Neural cell (in vitro differentiated cells): ENCODE results near the gene TPST2. TPM values are rescaled to one million over a fixed set of nuclear protein-coding genes. Genes with fewer than 3 reads are reported as not detected.

Source experiments
- H2AFZ ChIP-seq: fragments of 200-600, 300-800 bp; sonication (generic), shearing (Covaris generic); 2 replicates; pipeline ENCODE4 v1.6.0; 2014; ENCODE audit warnings: low read depth, mild to moderate bottlenecking, antibody characterized with exemption, low read length, moderate library complexity
- H3F3A ChIP-seq: fragments of 200-600 bp; shearing (Covaris generic); 2 replicates; pipeline ENCODE4 v1.6.1; 2016; ENCODE audit warnings: mild to moderate bottlenecking, moderate library complexity, mixed read lengths, antibody characterized with exemption, low read length; ENCODE audit not compliant: insufficient read depth, poor library complexity, severe bottlenecking
- H3K27ac ChIP-seq: fragments of 200-600, 300-800 bp; sonication (generic), shearing (Covaris generic); 2 replicates; pipeline ENCODE4 v1.5.1; 2014; ENCODE audit warnings: mild to moderate bottlenecking, low read length, moderate library complexity
- H3K27me3 ChIP-seq: fragments of 300-800, 200-600 bp; sonication (generic), shearing (Covaris generic); 2 replicates; pipeline ENCODE4 v1.6.0; 2014; ENCODE audit warnings: mild to moderate bottlenecking, low read depth, low read length, moderate library complexity; ENCODE audit not compliant: insufficient read depth
- H3K36me3 ChIP-seq: fragments of 300-800, 200-600 bp; sonication (generic), shearing (Covaris generic); 2 replicates; pipeline ENCODE4 v1.5.1; 2014; ENCODE audit warnings: mild to moderate bottlenecking, antibody characterized with exemption, low read length, moderate library complexity; ENCODE audit not compliant: insufficient read depth
- H3K4me2 ChIP-seq: fragments of 300-800, 200-600 bp; sonication (generic), shearing (Covaris generic); 2 replicates; pipeline ENCODE4 v1.6.0; 2014; ENCODE audit warnings: mild to moderate bottlenecking, low read length
- H3K4me3 ChIP-seq: fragments of 300-800, 200-600 bp; sonication (generic), shearing (Covaris generic); 2 replicates; pipeline ENCODE4 v1.5.1; 2014; ENCODE audit warnings: mild to moderate bottlenecking, low read length, moderate library complexity
- H3K79me2 ChIP-seq: fragments of 200-600 bp; shearing (Covaris generic); replicated peaks from 2 replicates; pipeline ENCODE4 v1.6.0; 2014; ENCODE audit warnings: mild to moderate bottlenecking, low read length, moderate library complexity; ENCODE audit not compliant: insufficient read depth
- H3K9ac ChIP-seq: fragments of 300-800, 200-600 bp; sonication (generic), shearing (Covaris generic); 2 replicates; pipeline ENCODE4 v1.6.1; 2016; ENCODE audit warnings: mild to moderate bottlenecking, low read length, mixed read lengths
- H3K9me2 ChIP-seq: fragments of 200-600 bp; shearing (Covaris generic); 2 replicates; pipeline ENCODE4 v1.6.1; 2016; ENCODE audit warnings: mild to moderate bottlenecking, low read length, mixed read lengths; ENCODE audit not compliant: insufficient read depth
- H3K9me3 ChIP-seq: fragments of 200-600, 300-800 bp; sonication (generic), shearing (Covaris generic); 2 replicates; pipeline ENCODE4 v1.6.1; 2016; ENCODE audit warnings: mild to moderate bottlenecking, mixed run types, low read length, moderate library complexity, mixed read lengths
- H4K20me1 ChIP-seq: fragments of 200-600 bp; shearing (Covaris generic); 2 replicates; pipeline ENCODE4 v1.6.1; 2016; ENCODE audit warnings: mild to moderate bottlenecking, mixed run types; ENCODE audit not compliant: insufficient read depth
- EP300 ChIP-seq: fragments of 450-650 bp; conservative IDR thresholded peaks from 2 replicates; pipeline ENCODE4 v1.6.1; 2014; ENCODE audit warnings: antibody characterized with exemption, mild to moderate bottlenecking, moderate library complexity; ENCODE audit not compliant: poor library complexity, severe bottlenecking
- EZH2 ChIP-seq: fragments of 200-600, 300-800 bp; shearing (Covaris generic), sonication (generic); IDR thresholded peaks from 2 replicates; pipeline ENCODE4 v1.6.1; 2014; ENCODE audit warnings: antibody characterized with exemption, low read length, borderline replicate concordance, mild to moderate bottlenecking; ENCODE audit not compliant: insufficient read depth, poor library complexity, severe bottlenecking
- MXI1 ChIP-seq: fragments of 450-650 bp; conservative IDR thresholded peaks from 2 replicates; pipeline ENCODE4 v1.6.1; 2014; ENCODE audit warnings: antibody characterized with exemption, mild to moderate bottlenecking; ENCODE audit not compliant: poor library complexity, severe bottlenecking
- POLR2AphosphoS5 ChIP-seq: IDR thresholded peaks from 2 replicates; pipeline ENCODE4 v1.6.1; 2012
- RAD21 ChIP-seq: fragments of 450-650 bp; conservative IDR thresholded peaks from 2 replicates; pipeline ENCODE4 v1.6.1; 2014; ENCODE audit warnings: antibody characterized with exemption, mild to moderate bottlenecking, moderate library complexity
- SMC3 ChIP-seq: fragments of 450-650 bp; conservative IDR thresholded peaks from 2 replicates; pipeline ENCODE4 v1.6.1; 2014; ENCODE audit warnings: antibody characterized with exemption, mild to moderate bottlenecking, moderate library complexity; ENCODE audit not compliant: poor library complexity
- TAF1 ChIP-seq: IDR thresholded peaks from 2 replicates; pipeline ENCODE4 v1.6.1; 2012; ENCODE audit warnings: low read depth
- polyA plus RNA-seq: library from polyadenylated mRNA; depleted of rRNA; stranded (reverse); fragments of >200 nt; gene quantifications from 2 replicates; pipeline ENCODE4 v1.2.3, GENCODE V29; 2014
- TF ChIP-seq, protein P1 (sequence below): fragments of 450-650 bp; IDR thresholded peaks from 2 replicates; pipeline ENCODE4 v1.5.1; 2014; ENCODE audit warnings: antibody characterized with exemption, mild to moderate bottlenecking, moderate library complexity; ENCODE audit not compliant: poor library complexity, severe bottlenecking
- TF ChIP-seq, protein P2 (sequence below): IDR thresholded peaks from 2 replicates; pipeline ENCODE4 v1.6.1; 2012; ENCODE audit warnings: borderline replicate concordance

The TPST2 gene
- polyA plus RNA-seq, 1 donor from 2014 or later, result 16.6 TPM

DNA sequence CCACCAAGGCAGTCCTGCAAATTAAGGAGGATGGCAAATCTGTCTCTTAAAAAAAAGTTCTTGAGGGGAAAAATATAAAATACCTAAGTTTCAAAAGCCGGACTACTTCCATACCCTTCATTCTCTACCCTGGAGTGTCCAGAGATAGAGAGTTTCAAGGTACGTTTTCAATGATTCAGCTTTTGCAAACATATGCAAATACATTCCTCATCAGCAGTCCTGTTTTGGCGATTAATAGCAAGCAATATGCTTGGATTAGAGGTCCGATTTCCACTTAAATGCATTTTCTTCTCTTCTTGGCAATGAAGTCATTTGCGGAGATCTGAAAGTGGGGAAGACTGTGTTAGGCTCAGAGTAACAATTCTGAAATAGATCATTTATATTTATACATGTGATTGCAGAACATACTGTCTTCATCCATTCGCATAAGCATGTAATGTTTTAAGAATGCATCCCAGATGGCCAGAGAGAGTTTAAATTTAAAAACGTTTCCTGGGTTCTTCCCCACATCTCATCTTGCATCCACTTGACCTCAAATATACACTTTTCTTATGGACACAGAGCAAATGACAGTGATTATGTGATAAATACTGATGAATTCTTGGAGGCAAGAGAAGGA is 63.9 kb downstream of the TPST2 start:
- H2AFZ ChIP-seq, result no peak overlapping the region
- H3K27ac ChIP-seq, result no peak overlapping the region
- no peak overlapping the region for H3K4me2 ChIP-seq
- H3K79me2 ChIP-seq, result no peaks in the 10 kb centered on the region
- H3K9ac ChIP-seq, result no peak overlapping the region
- TF ChIP-seq EZH2, result no peak
- no peak for TF ChIP-seq MXI1
- TF ChIP-seq, protein P1, sequence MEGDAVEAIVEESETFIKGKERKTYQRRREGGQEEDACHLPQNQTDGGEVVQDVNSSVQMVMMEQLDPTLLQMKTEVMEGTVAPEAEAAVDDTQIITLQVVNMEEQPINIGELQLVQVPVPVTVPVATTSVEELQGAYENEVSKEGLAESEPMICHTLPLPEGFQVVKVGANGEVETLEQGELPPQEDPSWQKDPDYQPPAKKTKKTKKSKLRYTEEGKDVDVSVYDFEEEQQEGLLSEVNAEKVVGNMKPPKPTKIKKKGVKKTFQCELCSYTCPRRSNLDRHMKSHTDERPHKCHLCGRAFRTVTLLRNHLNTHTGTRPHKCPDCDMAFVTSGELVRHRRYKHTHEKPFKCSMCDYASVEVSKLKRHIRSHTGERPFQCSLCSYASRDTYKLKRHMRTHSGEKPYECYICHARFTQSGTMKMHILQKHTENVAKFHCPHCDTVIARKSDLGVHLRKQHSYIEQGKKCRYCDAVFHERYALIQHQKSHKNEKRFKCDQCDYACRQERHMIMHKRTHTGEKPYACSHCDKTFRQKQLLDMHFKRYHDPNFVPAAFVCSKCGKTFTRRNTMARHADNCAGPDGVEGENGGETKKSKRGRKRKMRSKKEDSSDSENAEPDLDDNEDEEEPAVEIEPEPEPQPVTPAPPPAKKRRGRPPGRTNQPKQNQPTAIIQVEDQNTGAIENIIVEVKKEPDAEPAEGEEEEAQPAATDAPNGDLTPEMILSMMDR, result no peak
- TF ChIP-seq, protein P2, sequence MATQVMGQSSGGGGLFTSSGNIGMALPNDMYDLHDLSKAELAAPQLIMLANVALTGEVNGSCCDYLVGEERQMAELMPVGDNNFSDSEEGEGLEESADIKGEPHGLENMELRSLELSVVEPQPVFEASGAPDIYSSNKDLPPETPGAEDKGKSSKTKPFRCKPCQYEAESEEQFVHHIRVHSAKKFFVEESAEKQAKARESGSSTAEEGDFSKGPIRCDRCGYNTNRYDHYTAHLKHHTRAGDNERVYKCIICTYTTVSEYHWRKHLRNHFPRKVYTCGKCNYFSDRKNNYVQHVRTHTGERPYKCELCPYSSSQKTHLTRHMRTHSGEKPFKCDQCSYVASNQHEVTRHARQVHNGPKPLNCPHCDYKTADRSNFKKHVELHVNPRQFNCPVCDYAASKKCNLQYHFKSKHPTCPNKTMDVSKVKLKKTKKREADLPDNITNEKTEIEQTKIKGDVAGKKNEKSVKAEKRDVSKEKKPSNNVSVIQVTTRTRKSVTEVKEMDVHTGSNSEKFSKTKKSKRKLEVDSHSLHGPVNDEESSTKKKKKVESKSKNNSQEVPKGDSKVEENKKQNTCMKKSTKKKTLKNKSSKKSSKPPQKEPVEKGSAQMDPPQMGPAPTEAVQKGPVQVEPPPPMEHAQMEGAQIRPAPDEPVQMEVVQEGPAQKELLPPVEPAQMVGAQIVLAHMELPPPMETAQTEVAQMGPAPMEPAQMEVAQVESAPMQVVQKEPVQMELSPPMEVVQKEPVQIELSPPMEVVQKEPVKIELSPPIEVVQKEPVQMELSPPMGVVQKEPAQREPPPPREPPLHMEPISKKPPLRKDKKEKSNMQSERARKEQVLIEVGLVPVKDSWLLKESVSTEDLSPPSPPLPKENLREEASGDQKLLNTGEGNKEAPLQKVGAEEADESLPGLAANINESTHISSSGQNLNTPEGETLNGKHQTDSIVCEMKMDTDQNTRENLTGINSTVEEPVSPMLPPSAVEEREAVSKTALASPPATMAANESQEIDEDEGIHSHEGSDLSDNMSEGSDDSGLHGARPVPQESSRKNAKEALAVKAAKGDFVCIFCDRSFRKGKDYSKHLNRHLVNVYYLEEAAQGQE, result no peak
- no peak for TF ChIP-seq SMC3
- no peak for TF ChIP-seq RAD21
- TF ChIP-seq EP300, result no peak
- TF ChIP-seq POLR2AphosphoS5, result no peak
- no peak for TF ChIP-seq TAF1
- H4K20me1 ChIP-seq, result no peaks in the 10 kb centered on the region
- H3F3A ChIP-seq, result no peaks in the 10 kb centered on the region
- H3K9me3 ChIP-seq, result no peaks in the 10 kb centered on the region
- H3K9me2 ChIP-seq, result no peaks in the 10 kb centered on the region
- H3K27me3 ChIP-seq, result no peaks in the 10 kb centered on the region
- no peaks in the 10 kb centered on the region for H3K36me3 ChIP-seq
- no peak overlapping the region for H3K4me3 ChIP-seq

DNA sequence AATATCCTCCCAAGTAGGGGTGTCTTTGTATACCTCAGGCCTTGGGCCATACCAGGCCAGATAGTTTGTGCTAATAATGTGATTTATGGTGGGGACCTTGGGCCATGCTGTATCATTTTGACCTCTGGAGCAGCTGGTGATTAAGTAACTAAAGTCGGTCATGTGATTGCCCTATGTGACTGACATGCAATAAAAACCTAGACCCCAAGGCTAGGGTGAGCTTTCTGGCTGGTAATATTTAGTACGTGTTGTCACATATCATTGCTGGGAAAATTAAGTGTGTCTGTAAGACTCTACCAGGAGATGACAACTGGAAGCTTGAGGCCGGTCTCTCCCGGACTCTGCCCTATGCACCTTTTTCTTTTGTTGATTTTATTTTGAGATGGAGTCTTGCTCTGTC is 65.1 kb downstream of the TPST2 start:
- TF ChIP-seq MXI1, result no peak
- no peak for TF ChIP-seq RAD21
- TF ChIP-seq, protein P1, result no peak
- TF ChIP-seq POLR2AphosphoS5, result no peak
- TF ChIP-seq TAF1, result no peak
- no peak for TF ChIP-seq EP300
- no peak for TF ChIP-seq SMC3
- TF ChIP-seq, protein P2, result no peak
- no peak overlapping the region for H3K27ac ChIP-seq
- no peaks in the 10 kb centered on the region for H3K79me2 ChIP-seq
- H3K36me3 ChIP-seq, result no peaks in the 10 kb centered on the region
- no peak overlapping the region for H3K4me2 ChIP-seq
- H2AFZ ChIP-seq, result no peak overlapping the region
- no peak overlapping the region for H3K4me3 ChIP-seq
- no peaks in the 10 kb centered on the region for H4K20me1 ChIP-seq
- H3K9me2 ChIP-seq, result no peaks in the 10 kb centered on the region
- H3K27me3 ChIP-seq, result no peaks in the 10 kb centered on the region
- no peak overlapping the region for H3K9ac ChIP-seq
- no peaks in the 10 kb centered on the region for H3F3A ChIP-seq
- no peaks in the 10 kb centered on the region for H3K9me3 ChIP-seq
